H9 (cell line): Measurements from ENCODE around the gene NIPSNAP2. TPM values are rescaled to one million over a fixed set of nuclear protein-coding genes. Genes with fewer than 3 reads are reported as not detected.

Source experiments
- DNase-seq: peaks from one replicate; pipeline ENCODE4 v3.0.0-alpha.2; 2017
- H2AFZ ChIP-seq: one replicate; pipeline ENCODE4 v1.6.1; 2013; ENCODE audit warnings: mild to moderate bottlenecking, low read length, control low read depth, moderate library complexity
- H2AK5ac ChIP-seq: 2 replicates; pipeline ENCODE4 v1.6.1; 2013; ENCODE audit warnings: low read length, control low read depth, mixed read lengths; ENCODE audit not compliant: insufficient read length
- H2BK120ac ChIP-seq: one replicate; pipeline ENCODE4 v1.6.1; 2013; ENCODE audit warnings: low read depth, mild to moderate bottlenecking, low read length, control low read depth, inconsistent platforms; ENCODE audit not compliant: poor library complexity, severe bottlenecking
- H2BK12ac ChIP-seq: 2 replicates; pipeline ENCODE4 v1.6.1; 2013; ENCODE audit warnings: low read length, control low read depth, mixed read lengths, low read depth; ENCODE audit not compliant: insufficient read length
- H2BK15ac ChIP-seq: 2 replicates; pipeline ENCODE4 v1.6.1; 2013; ENCODE audit warnings: low read depth, low read length, control low read depth
- H2BK20ac ChIP-seq: one replicate; pipeline ENCODE4 v1.6.1; 2013; ENCODE audit warnings: low read depth, mild to moderate bottlenecking, low read length, control low read depth, inconsistent platforms; ENCODE audit not compliant: poor library complexity, severe bottlenecking
- H2BK5ac ChIP-seq: 2 replicates; pipeline ENCODE4 v1.6.1; 2013; ENCODE audit warnings: low read length, control low read depth, mixed read lengths; ENCODE audit not compliant: insufficient read length
- H3K14ac ChIP-seq: 2 replicates; pipeline ENCODE4 v1.6.1; 2013; ENCODE audit warnings: low read length, control low read depth; ENCODE audit not compliant: insufficient read depth
- H3K18ac ChIP-seq: 2 replicates; pipeline ENCODE4 v1.6.1; 2013; ENCODE audit warnings: low read depth, mild to moderate bottlenecking, mixed read lengths, low read length, control low read depth; ENCODE audit not compliant: insufficient read length
- H3K23ac ChIP-seq: 2 replicates; pipeline ENCODE4 v1.6.1; 2013; ENCODE audit warnings: low read length, control low read depth, mixed read lengths, low read depth; ENCODE audit not compliant: insufficient read length
- H3K23me2 ChIP-seq: 2 replicates; pipeline ENCODE4 v1.6.1; 2013; ENCODE audit warnings: low read depth, mild to moderate bottlenecking, mixed read lengths, low read length, control low read depth; ENCODE audit not compliant: insufficient read length, poor library complexity, severe bottlenecking
- H3K27ac ChIP-seq: 2 replicates; pipeline ENCODE4 v1.5.1; 2013; ENCODE audit warnings: low read length, control low read depth, mixed read lengths, low read depth; ENCODE audit not compliant: insufficient read length
- H3K27me3 ChIP-seq: 2 replicates; pipeline ENCODE4 v1.6.1; 2013; ENCODE audit warnings: low read length, control low read depth, inconsistent platforms; ENCODE audit not compliant: insufficient read depth
- H3K4ac ChIP-seq: 2 replicates; pipeline ENCODE4 v1.6.1; 2013; ENCODE audit warnings: low read depth, mild to moderate bottlenecking, control low read depth, inconsistent platforms, low read length, moderate library complexity
- H3K4me1 ChIP-seq: 2 replicates; pipeline ENCODE4 v1.6.1; 2013; ENCODE audit warnings: low read length, control low read depth, inconsistent platforms; ENCODE audit not compliant: insufficient read depth
- H3K4me2 ChIP-seq: 2 replicates; pipeline ENCODE4 v1.6.1; 2013; ENCODE audit warnings: low read length, control low read depth, mixed read lengths; ENCODE audit not compliant: insufficient read length, insufficient read depth
- H3K56ac ChIP-seq: 2 replicates; pipeline ENCODE4 v1.6.1; 2013; ENCODE audit warnings: low read depth, mild to moderate bottlenecking, mixed read lengths, low read length, control low read depth; ENCODE audit not compliant: insufficient read length
- H3K79me1 ChIP-seq: 2 replicates; pipeline ENCODE4 v1.6.1; 2013; ENCODE audit warnings: low read depth, mild to moderate bottlenecking, moderate library complexity, low read length, control low read depth, inconsistent platforms; ENCODE audit not compliant: insufficient read depth, poor library complexity, severe bottlenecking
- H3K79me2 ChIP-seq: 2 replicates; pipeline ENCODE4 v1.6.1; 2013; ENCODE audit warnings: low read length, control low read depth, inconsistent platforms; ENCODE audit not compliant: insufficient read depth
- H3K9ac ChIP-seq: 2 replicates; pipeline ENCODE4 v1.6.1; 2013; ENCODE audit warnings: low read length, control low read depth, mixed read lengths; ENCODE audit not compliant: insufficient read length; ENCODE audit errors: extremely low read depth
- H3K9me3 ChIP-seq: one replicate; pipeline ENCODE4 v1.6.1; 2013; ENCODE audit warnings: low read depth, low read length, inconsistent platforms; ENCODE audit not compliant: control insufficient read depth
- H3T11ph ChIP-seq: one replicate; pipeline ENCODE4 v1.6.1; 2013; ENCODE audit warnings: mild to moderate bottlenecking, low read length, control low read depth, inconsistent platforms
- H4K20me1 ChIP-seq: one replicate; pipeline ENCODE4 v1.6.1; 2013; ENCODE audit not compliant: control insufficient read depth, insufficient read length, insufficient read depth
- H4K5ac ChIP-seq: 2 replicates; pipeline ENCODE4 v1.6.1; 2013; ENCODE audit warnings: low read depth, mild to moderate bottlenecking, mixed read lengths, low read length, control low read depth; ENCODE audit not compliant: insufficient read length
- H4K8ac ChIP-seq: replicated peaks from 2 replicates; pipeline ENCODE4 v1.6.1; 2013; ENCODE audit warnings: low read length, control low read depth, mixed read lengths, low read depth; ENCODE audit not compliant: insufficient read length
- H4K91ac ChIP-seq: 2 replicates; pipeline ENCODE4 v1.6.1; 2013; ENCODE audit warnings: low read depth, mild to moderate bottlenecking, moderate library complexity, mixed read lengths, low read length, control low read depth; ENCODE audit not compliant: insufficient read length
- H3K27ac Mint-ChIP-seq, 3 experiments: 2 replicates in 2 of 3; 3 replicates in 1 of 3; pipeline ENCODE4 v1.8.0; 2020 to 2021; ENCODE audit warnings: mixed read lengths in 3 of 3, mild to moderate bottlenecking in 1 of 3, moderate library complexity in 1 of 3
- H3K27me3 Mint-ChIP-seq: 2 replicates; pipeline ENCODE4 v1.8.0; 2021; ENCODE audit warnings: low read depth, mild to moderate bottlenecking, moderate library complexity, mixed read lengths
- H3K36me3 Mint-ChIP-seq, 3 experiments: 2 replicates in 2 of 3; 3 replicates in 1 of 3; pipeline ENCODE4 v1.8.0; 2020 to 2021; ENCODE audit warnings: low read depth in 3 of 3, mixed read lengths in 3 of 3; ENCODE audit not compliant: insufficient read depth in 1 of 3
- H3K4me1 Mint-ChIP-seq, 2 experiments: 2 replicates each; pipeline ENCODE4 v1.8.0; 2020; ENCODE audit warnings: mixed read lengths in 2 of 2
- H3K4me3 Mint-ChIP-seq, 2 experiments: 2 replicates in 1 of 2; 3 replicates in 1 of 2; pipeline ENCODE4 v1.8.0; 2020 to 2021; ENCODE audit warnings: mild to moderate bottlenecking in 2 of 2, mixed read lengths in 2 of 2, moderate library complexity in 1 of 2
- H3K9me3 Mint-ChIP-seq, 2 experiments: 2 replicates in 1 of 2; 3 replicates in 1 of 2; pipeline ENCODE4 v1.8.0; 2020; ENCODE audit warnings: mild to moderate bottlenecking in 2 of 2, mixed read lengths in 2 of 2, moderate library complexity in 1 of 2
- WGBS: extraction: QIAGEN DNeasy Blood & Tissue Kit; methylation state at CpG from one replicate; pipeline ENCODE4 v1.1.7; 2013; ENCODE audit warnings: missing lambda C conversion rate, low lambda C conversion rate, mixed read lengths; ENCODE audit not compliant: insufficient read length; ENCODE audit errors: extremely low coverage; 5-methylcytosine and 5-hydroxymethylcytosine counted together
- total RNA-seq: library from RNA; stranded (reverse); gene quantifications from 2 replicates; pipeline ENCODE4 v1.2.1, GENCODE V29; 2021
- TF ChIP-seq, protein P1 (sequence below): fragments of 200-600 bp; sonication (generic); conservative IDR thresholded peaks from 3 replicates; pipeline ENCODE4 v1.8.0; 2021; ENCODE audit warnings: antibody characterized with exemption, mild to moderate bottlenecking

The NIPSNAP2 gene
- total RNA-seq, 1 experiment from 2014 or later = 40.7 TPM

- H2AK5ac ChIP-seq = no peak overlapping the region
- H3K18ac ChIP-seq = no peak overlapping the region
- Mint-ChIP-seq H3K4me3 (no peak overlapping the region; a peak in 1 of 5 replicates), H3K9me3 (no peaks in the 10 kb centered on the region; a peak in 2 of 5 replicates), H3K27me3 (peaks cover 9% of the 10 kb centered on the region), H3K27ac (no peak overlapping the region; a peak in 1 of 7 replicates), H3K36me3 (peaks cover 20 to 32% (median 22%) of the 10 kb centered on the region in 3 experiments; a peak in 6 of 7 replicates), H3K4me1 (peaks cover 3 to 7% of the 10 kb centered on the region in 2 experiments; a peak in 3 of 4 replicates)
- TF ChIP-seq, protein P1, sequence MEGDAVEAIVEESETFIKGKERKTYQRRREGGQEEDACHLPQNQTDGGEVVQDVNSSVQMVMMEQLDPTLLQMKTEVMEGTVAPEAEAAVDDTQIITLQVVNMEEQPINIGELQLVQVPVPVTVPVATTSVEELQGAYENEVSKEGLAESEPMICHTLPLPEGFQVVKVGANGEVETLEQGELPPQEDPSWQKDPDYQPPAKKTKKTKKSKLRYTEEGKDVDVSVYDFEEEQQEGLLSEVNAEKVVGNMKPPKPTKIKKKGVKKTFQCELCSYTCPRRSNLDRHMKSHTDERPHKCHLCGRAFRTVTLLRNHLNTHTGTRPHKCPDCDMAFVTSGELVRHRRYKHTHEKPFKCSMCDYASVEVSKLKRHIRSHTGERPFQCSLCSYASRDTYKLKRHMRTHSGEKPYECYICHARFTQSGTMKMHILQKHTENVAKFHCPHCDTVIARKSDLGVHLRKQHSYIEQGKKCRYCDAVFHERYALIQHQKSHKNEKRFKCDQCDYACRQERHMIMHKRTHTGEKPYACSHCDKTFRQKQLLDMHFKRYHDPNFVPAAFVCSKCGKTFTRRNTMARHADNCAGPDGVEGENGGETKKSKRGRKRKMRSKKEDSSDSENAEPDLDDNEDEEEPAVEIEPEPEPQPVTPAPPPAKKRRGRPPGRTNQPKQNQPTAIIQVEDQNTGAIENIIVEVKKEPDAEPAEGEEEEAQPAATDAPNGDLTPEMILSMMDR = no peak
- no peak overlapping the region for H3K23ac ChIP-seq
- no peaks in the 10 kb centered on the region for H3K4me1 ChIP-seq
- H2AFZ ChIP-seq = no peak overlapping the region
- DNase-seq = no peak
- H2BK15ac ChIP-seq = no peak overlapping the region
- H4K20me1 ChIP-seq = no peaks in the 10 kb centered on the region
- H2BK120ac ChIP-seq = no peak overlapping the region
- no peak overlapping the region for H3K27ac ChIP-seq
- H4K5ac ChIP-seq = no peak overlapping the region
- no peak overlapping the region for H2BK20ac ChIP-seq
- H2BK5ac ChIP-seq = no peak overlapping the region
- WGBS = no CpG with 5 or more reads among the region's 4 CpGs
- no peaks in the 10 kb centered on the region for H3K23me2 ChIP-seq
- H3K79me2 ChIP-seq = peaks cover under 1% of the 10 kb centered on the region; the same call in 1 of the 2 replicates
- H3K4ac ChIP-seq = no peak overlapping the region
- no peaks in the 10 kb centered on the region for H3K9me3 ChIP-seq
- H3K9ac ChIP-seq = no peak overlapping the region
- H2BK12ac ChIP-seq = no peak overlapping the region
- H3K27me3 ChIP-seq = no peaks in the 10 kb centered on the region
- H3K79me1 ChIP-seq = no peaks in the 10 kb centered on the region
- H3K4me2 ChIP-seq = no peak overlapping the region
- no peak overlapping the region for H3K14ac ChIP-seq
- H3T11ph ChIP-seq = no peak overlapping the region
- no peak overlapping the region for H4K91ac ChIP-seq
- H3K56ac ChIP-seq = no peak overlapping the region
- no peak overlapping the region for H4K8ac ChIP-seq
Measured at GRCh38 chr7:55957190-55957589, 7.2 kb upstream of the NIPSNAP2 start.
